Measurements from ENCODE around the gene COL15A1. TPM values are rescaled to one million over a fixed set of nuclear protein-coding genes. Genes with fewer than 3 reads are reported as not detected.

Gene COL15A1
- total and polyA plus RNA-seq, 2 of the 8 experiments (the other 6 are each of a cell fraction or from before 2014, with no cell fraction given): 0.12 to 0.15 TPM

DNA sequence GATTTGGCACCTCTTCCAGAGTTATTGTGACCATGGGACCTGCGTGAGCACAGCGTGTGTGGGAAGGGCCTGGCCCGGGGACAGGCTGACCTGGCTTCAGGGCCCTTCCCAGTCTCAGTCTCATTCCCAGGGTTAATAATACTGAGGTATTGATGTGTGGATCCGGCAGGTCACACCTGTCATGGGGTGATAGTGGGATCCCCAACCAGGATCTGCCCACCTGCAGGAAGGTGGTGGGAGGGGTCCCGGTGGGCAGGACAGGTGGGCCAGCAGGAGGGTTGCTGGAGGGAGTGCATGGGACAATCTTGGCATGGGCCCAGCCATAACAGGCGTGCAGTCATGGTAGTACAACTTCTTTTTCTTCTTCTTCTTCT lies 55.4 kb downstream of the COL15A1 start:
- no peaks in the 10 kb centered on the region for H3K79me2 ChIP-seq (ENCODE audit: control insufficient read depth in 1 of 2, insufficient read depth in 2 of 2, low read length in 2 of 2)
- 0 out of 2 replicates have a peak overlapping the region, but pooled peaks have one; percentile 33 for H2BK12ac ChIP-seq (ENCODE audit: low read depth, low read length)
- no peak overlapping the region for H3K23ac ChIP-seq (ENCODE audit: insufficient read length)
- H2BK120ac ChIP-seq (replicated peaks; ENCODE audit: low read depth, low read length): peak overlapping the region; percentile 24
- H2AFZ ChIP-seq (ENCODE audit: low read length): 0 out of 2 replicates have a peak overlapping the region, but pooled peaks have one; percentile 38
- no peaks in the 10 kb centered on the region for H3K79me1 ChIP-seq (ENCODE audit: low read depth, low read length)
- no peak overlapping the region for H3K4ac ChIP-seq (replicated peaks; ENCODE audit: insufficient read length, low read depth, low read length)
- no peak overlapping the region for H2BK20ac ChIP-seq (ENCODE audit: low read length)
- ChIA-PET POLR2A (ENCODE audit: partially characterized antibody) (interaction anchor here (1.4 kb wide), 1 partner anchor 12 kb away, joined by 4 read pairs; no protein-coding TSS in a partner anchor), CTCF (ENCODE audit: partially characterized antibody) (interaction anchor here (0.8 to 10.2 kb wide), 27 partner anchors 9 to 198 kb away, joined by 3 to 116 read pairs (median 6); partner anchors contain the start of gene TGFBR1)
- H4K8ac ChIP-seq (ENCODE audit: extremely low read depth, insufficient read depth, low read length): peak overlapping the region; percentile 58
- H2AK5ac ChIP-seq (ENCODE audit: low read depth, low read length): no peak overlapping the region
- 57% methylated on average over 6 of the region's 6 CpGs; no CpG with 5 or more reads in 1 of the 2 experiments for WGBS, 2 experiments (ENCODE audit: extremely low coverage in 1 of 2, insufficient coverage in 1 of 2, insufficient read length in 1 of 2, insufficient replicate concordance in 2 of 2, low coverage in 1 of 2, low lambda C conversion rate in 2 of 2, missing lambda C conversion rate in 1 of 2)
- no peak overlapping the region for H3K27ac ChIP-seq (ENCODE audit: low read depth, low read length)
- no peaks in the 10 kb centered on the region for H3K9me3 ChIP-seq (ENCODE audit: insufficient read depth in 2 of 2, low read depth in 1 of 2, low read length in 1 of 2)
- no peaks in the 10 kb centered on the region for H3K36me3 ChIP-seq (ENCODE audit: control insufficient read depth in 2 of 4, insufficient read depth in 4 of 4, low read length in 3 of 4)
- no peak overlapping the region for H2BK15ac ChIP-seq (ENCODE audit: low read length)
- H3K9ac ChIP-seq (replicated peaks in 1 of 4; ENCODE audit: extremely low read depth in 1 of 4, low read depth in 3 of 4, low read length in 3 of 4): no peak overlapping the region
- DNase-seq (ENCODE audit: low read depth in 1 of 2, low spot score in 2 of 2): no peak
- no peak overlapping the region for H2BK5ac ChIP-seq (ENCODE audit: low read depth, low read length)
- no peak overlapping the region for H4K91ac ChIP-seq (replicated peaks; ENCODE audit: insufficient read length, low read length)
- no peaks in the 10 kb centered on the region; a peak in 1 of 7 replicates for H3K27me3 ChIP-seq (replicated peaks in 1 of 4; ENCODE audit: control insufficient read depth in 3 of 4, extremely low read depth in 1 of 4, insufficient read depth in 3 of 4, low read length in 3 of 4)
- no peaks in the 10 kb centered on the region for H4K20me1 ChIP-seq (replicated peaks in 1 of 2; ENCODE audit: control insufficient read depth in 1 of 2, insufficient read depth in 2 of 2, low read length in 2 of 2)
- no peak overlapping the region for H3K14ac ChIP-seq (ENCODE audit: insufficient read length)
- no peak overlapping the region for H3K4me2 ChIP-seq (ENCODE audit: insufficient read depth in 1 of 2, low read depth in 2 of 2, low read length in 2 of 2)
- no peak overlapping the region for H3K18ac ChIP-seq (ENCODE audit: extremely low read depth, low read length)
- H3K4me3 ChIP-seq (ENCODE audit: extremely low read depth in 1 of 4, insufficient read depth in 2 of 4, low read depth in 3 of 4, low read length in 4 of 4): no peak overlapping the region
- FAIRE-seq: no peak
- peaks cover 0 to 4% (median under 1%) of the 10 kb centered on the region in 4 experiments; a peak in 2 of 7 replicates for H3K4me1 ChIP-seq (replicated peaks in 1 of 4; ENCODE audit: control insufficient read depth in 3 of 4, insufficient read depth in 4 of 4, low read length in 3 of 4)
- no peak overlapping the region for H4K5ac ChIP-seq (ENCODE audit: insufficient read length, low read depth, low read length)
- H3K23me2 ChIP-seq (ENCODE audit: low read depth, low read length): no peaks in the 10 kb centered on the region
- no peak overlapping the region for H3K56ac ChIP-seq (replicated peaks; ENCODE audit: insufficient read length, low read depth, low read length)
- TF ChIP-seq EZH2 (IDR thresholded peaks at IDR 0.05; ENCODE audit: low read depth, low read length, severe bottlenecking) (no peak), ASH2L (IDR thresholded peaks at IDR 0.05; ENCODE audit: low read length) (no peak), RBBP5 (IDR thresholded peaks at IDR 0.05; ENCODE audit: borderline replicate concordance, low read depth, low read length) (no peak), SP2 (IDR thresholded peaks at IDR 0.05; ENCODE audit: low read length) (no peak), ATF3 (IDR thresholded peaks at IDR 0.05; ENCODE audit: insufficient read depth, low read depth, low read length) (no peak), TEAD4 (IDR thresholded peaks at IDR 0.05; ENCODE audit: low read depth, low read length) (no peak), RXRA (IDR thresholded peaks at IDR 0.05; ENCODE audit: insufficient read depth, low read depth, low read length) (no peak)
- TF ChIP-seq, protein P1, sequence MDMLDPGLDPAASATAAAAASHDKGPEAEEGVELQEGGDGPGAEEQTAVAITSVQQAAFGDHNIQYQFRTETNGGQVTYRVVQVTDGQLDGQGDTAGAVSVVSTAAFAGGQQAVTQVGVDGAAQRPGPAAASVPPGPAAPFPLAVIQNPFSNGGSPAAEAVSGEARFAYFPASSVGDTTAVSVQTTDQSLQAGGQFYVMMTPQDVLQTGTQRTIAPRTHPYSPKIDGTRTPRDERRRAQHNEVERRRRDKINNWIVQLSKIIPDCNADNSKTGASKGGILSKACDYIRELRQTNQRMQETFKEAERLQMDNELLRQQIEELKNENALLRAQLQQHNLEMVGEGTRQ (IDR thresholded peaks at IDR 0.05; ENCODE audit: low read length): no peak
- TF ChIP-seq, protein P2, sequence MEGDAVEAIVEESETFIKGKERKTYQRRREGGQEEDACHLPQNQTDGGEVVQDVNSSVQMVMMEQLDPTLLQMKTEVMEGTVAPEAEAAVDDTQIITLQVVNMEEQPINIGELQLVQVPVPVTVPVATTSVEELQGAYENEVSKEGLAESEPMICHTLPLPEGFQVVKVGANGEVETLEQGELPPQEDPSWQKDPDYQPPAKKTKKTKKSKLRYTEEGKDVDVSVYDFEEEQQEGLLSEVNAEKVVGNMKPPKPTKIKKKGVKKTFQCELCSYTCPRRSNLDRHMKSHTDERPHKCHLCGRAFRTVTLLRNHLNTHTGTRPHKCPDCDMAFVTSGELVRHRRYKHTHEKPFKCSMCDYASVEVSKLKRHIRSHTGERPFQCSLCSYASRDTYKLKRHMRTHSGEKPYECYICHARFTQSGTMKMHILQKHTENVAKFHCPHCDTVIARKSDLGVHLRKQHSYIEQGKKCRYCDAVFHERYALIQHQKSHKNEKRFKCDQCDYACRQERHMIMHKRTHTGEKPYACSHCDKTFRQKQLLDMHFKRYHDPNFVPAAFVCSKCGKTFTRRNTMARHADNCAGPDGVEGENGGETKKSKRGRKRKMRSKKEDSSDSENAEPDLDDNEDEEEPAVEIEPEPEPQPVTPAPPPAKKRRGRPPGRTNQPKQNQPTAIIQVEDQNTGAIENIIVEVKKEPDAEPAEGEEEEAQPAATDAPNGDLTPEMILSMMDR (IDR thresholded peaks at IDR 0.05; ENCODE audit: control extremely low read depth in 1 of 3, insufficient read depth in 1 of 3, low read depth in 1 of 3, low read length in 3 of 3): no peak

All from H1 (cell line).